HL-60 (cell line): ENCODE measurements around the gene SPINT2.

Experiments used
- CTCF ChIP-seq: IDR thresholded peaks from one replicate; pipeline ENCODE4 v1.5.1; 2011; ENCODE audit warnings: low read length, control low read depth, inconsistent platforms; ENCODE audit not compliant: insufficient read depth
- GABPA ChIP-seq: IDR thresholded peaks from 2 replicates; pipeline ENCODE4 v1.6.1; 2012; ENCODE audit warnings: low read depth
- POLR2AphosphoS5 ChIP-seq: IDR thresholded peaks from 2 replicates; pipeline ENCODE4 v1.6.1; 2012; ENCODE audit warnings: low read depth
- SPI1 ChIP-seq: IDR thresholded peaks from 2 replicates; pipeline ENCODE4 v1.6.1; 2012; ENCODE audit warnings: low read depth, mild to moderate bottlenecking, borderline replicate concordance
- TF ChIP-seq, protein P1 (sequence below): IDR thresholded peaks from 2 replicates; pipeline ENCODE4 v1.6.1; 2012; ENCODE audit warnings: low read depth; ENCODE audit not compliant: insufficient replicate concordance

DNA sequence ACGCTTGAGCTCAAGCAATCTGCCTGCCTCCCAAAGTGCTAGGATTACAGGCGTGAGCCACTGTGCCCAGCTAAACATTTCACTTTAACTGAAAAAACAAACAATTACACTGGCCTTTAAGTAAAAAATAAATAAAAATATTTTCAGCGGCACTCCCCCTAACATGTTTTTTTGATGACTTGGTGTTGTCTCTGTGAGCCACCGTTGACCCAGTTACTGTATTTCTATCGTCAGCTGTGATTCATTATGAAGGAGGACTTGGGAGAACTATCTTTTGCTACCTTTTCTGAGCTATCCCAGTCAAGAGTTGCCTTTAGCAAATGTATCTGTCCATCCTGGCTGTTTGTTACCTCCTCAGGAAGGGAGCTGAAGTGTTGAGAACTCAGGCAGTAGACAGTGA, 21.2 kb downstream of the SPINT2 start:
- TF ChIP-seq CTCF (no peak), GABPA (no peak), POLR2AphosphoS5 (no peak), SPI1 (no peak)
- TF ChIP-seq, protein P1, sequence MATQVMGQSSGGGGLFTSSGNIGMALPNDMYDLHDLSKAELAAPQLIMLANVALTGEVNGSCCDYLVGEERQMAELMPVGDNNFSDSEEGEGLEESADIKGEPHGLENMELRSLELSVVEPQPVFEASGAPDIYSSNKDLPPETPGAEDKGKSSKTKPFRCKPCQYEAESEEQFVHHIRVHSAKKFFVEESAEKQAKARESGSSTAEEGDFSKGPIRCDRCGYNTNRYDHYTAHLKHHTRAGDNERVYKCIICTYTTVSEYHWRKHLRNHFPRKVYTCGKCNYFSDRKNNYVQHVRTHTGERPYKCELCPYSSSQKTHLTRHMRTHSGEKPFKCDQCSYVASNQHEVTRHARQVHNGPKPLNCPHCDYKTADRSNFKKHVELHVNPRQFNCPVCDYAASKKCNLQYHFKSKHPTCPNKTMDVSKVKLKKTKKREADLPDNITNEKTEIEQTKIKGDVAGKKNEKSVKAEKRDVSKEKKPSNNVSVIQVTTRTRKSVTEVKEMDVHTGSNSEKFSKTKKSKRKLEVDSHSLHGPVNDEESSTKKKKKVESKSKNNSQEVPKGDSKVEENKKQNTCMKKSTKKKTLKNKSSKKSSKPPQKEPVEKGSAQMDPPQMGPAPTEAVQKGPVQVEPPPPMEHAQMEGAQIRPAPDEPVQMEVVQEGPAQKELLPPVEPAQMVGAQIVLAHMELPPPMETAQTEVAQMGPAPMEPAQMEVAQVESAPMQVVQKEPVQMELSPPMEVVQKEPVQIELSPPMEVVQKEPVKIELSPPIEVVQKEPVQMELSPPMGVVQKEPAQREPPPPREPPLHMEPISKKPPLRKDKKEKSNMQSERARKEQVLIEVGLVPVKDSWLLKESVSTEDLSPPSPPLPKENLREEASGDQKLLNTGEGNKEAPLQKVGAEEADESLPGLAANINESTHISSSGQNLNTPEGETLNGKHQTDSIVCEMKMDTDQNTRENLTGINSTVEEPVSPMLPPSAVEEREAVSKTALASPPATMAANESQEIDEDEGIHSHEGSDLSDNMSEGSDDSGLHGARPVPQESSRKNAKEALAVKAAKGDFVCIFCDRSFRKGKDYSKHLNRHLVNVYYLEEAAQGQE = no peak
